Endodermal cell (in vitro differentiated cells): ENCODE results near the gene KLHDC10. TPM values are rescaled to one million over a fixed set of nuclear protein-coding genes. Genes with fewer than 3 reads are reported as not detected.
"Not testable (repeated sequence)": the region's sequence is repeated elsewhere in the genome, so short reads cannot be mapped to it uniquely, and the experiment has no call there.

ENCODE experiments used
- DNase-seq: peaks from one replicate; pipeline ENCODE4 v3.0.0-alpha.2; 2017
- H3K27ac ChIP-seq: 2 replicates; pipeline ENCODE4 v1.5.1; 2013; ENCODE audit warnings: mild to moderate bottlenecking, low read depth, low read length, moderate library complexity
- H3K27me3 ChIP-seq: 2 replicates; pipeline ENCODE4 v1.6.1; 2013; ENCODE audit warnings: mild to moderate bottlenecking, low read length, moderate library complexity; ENCODE audit not compliant: insufficient read depth, control insufficient read depth, poor library complexity, severe bottlenecking
- H3K36me3 ChIP-seq: 2 replicates; pipeline ENCODE4 v1.7.0; 2013; ENCODE audit warnings: mild to moderate bottlenecking, low read length, moderate library complexity; ENCODE audit not compliant: control insufficient read depth, insufficient read depth
- H3K4me1 ChIP-seq: one replicate; pipeline ENCODE4 v1.7.0; 2013; ENCODE audit warnings: low read length; ENCODE audit not compliant: control insufficient read depth, insufficient read depth
- H3K4me3 ChIP-seq: 2 replicates; pipeline ENCODE4 v1.5.1; 2013; ENCODE audit warnings: mild to moderate bottlenecking, low read length, moderate library complexity
- H3K9ac ChIP-seq: 2 replicates; pipeline ENCODE4 v1.6.1; 2013; ENCODE audit warnings: mild to moderate bottlenecking, low read length, moderate library complexity; ENCODE audit not compliant: poor library complexity, severe bottlenecking; ENCODE audit errors: extremely low read depth
- H3K9me3 ChIP-seq: 2 replicates; pipeline ENCODE4 v1.6.1; 2013; ENCODE audit warnings: mild to moderate bottlenecking, low read length, moderate library complexity; ENCODE audit not compliant: control insufficient read depth
- H3K27ac Mint-ChIP-seq: 2 replicates; pipeline ENCODE4 v1.8.0; 2020; ENCODE audit warnings: mixed read lengths
- H3K27me3 Mint-ChIP-seq: 2 replicates; pipeline ENCODE4 v1.8.0; 2021; ENCODE audit warnings: mild to moderate bottlenecking, mixed read lengths; ENCODE audit not compliant: insufficient read depth
- H3K36me3 Mint-ChIP-seq: 2 replicates; pipeline ENCODE4 v1.8.0; 2020; ENCODE audit warnings: low read depth, mixed read lengths
- H3K4me1 Mint-ChIP-seq: 2 replicates; pipeline ENCODE4 v1.8.0; 2020; ENCODE audit warnings: mixed read lengths
- H3K4me3 Mint-ChIP-seq: 2 replicates; pipeline ENCODE4 v1.8.0; 2020; ENCODE audit warnings: mild to moderate bottlenecking, moderate library complexity, mixed read lengths
- H3K9me3 Mint-ChIP-seq: 2 replicates; pipeline ENCODE4 v1.8.0; 2020; ENCODE audit warnings: mild to moderate bottlenecking, mixed read lengths
- CTCF ChIP-seq: fragments of 200-600 bp; sonication (generic); conservative IDR thresholded peaks from 2 replicates; pipeline ENCODE4 v1.5.0; 2021; ENCODE audit warnings: antibody characterized with exemption, mild to moderate bottlenecking
- WGBS, 2 experiments: methylation state at CpG; one replicate each; pipeline versions ENCODE4 v1.1.5 to v1.1.7; 2013; ENCODE audit warnings: missing lambda C conversion rate in 2 of 2, mixed read lengths in 1 of 2; ENCODE audit not compliant: insufficient coverage in 1 of 2, insufficient read length in 1 of 2; 5-methylcytosine and 5-hydroxymethylcytosine counted together
- total RNA-seq, 2 donors: library from RNA; stranded (reverse); fragmentation: NEBNext Ultra II Directional in 1 of 2; extraction: Animal tissue kit (Norgen Biotek cat#: 25700) in 1 of 2; gene quantifications; 2 replicates in 1 of 2; 3 replicates in 1 of 2; pipeline ENCODE4 v1.2.1, GENCODE V29; 2021

KLHDC10 gene
- total RNA-seq, 2 donors from 2014 or later, result 20.6 to 22.2 TPM

GRCh38 chr7:130048906-130049305 lies 21.4 kb upstream of the KLHDC10 start:
- Histone ChIP-seq H3K27me3 (peaks cover 4% of the 10 kb centered on the region), H3K27ac (no peak overlapping the region), H3K9ac (no peak overlapping the region), H3K4me3 (no peak overlapping the region), H3K36me3 (peaks cover 21% of the 10 kb centered on the region), H3K4me1 (no peaks in the 10 kb centered on the region), H3K9me3 (no peaks in the 10 kb centered on the region)
- peaks cover 2% of the 10 kb centered on the region for H3K4me1 Mint-ChIP-seq
- DNase-seq, result no peak
- peaks cover 1% of the 10 kb centered on the region for H3K27me3 Mint-ChIP-seq
- TF ChIP-seq CTCF, result no peak
- WGBS, 2 experiments, result 94 to 100% methylated on average over 4 of the region's 4 CpGs
- H3K9me3 Mint-ChIP-seq, result no peaks in the 10 kb centered on the region
- no peak overlapping the region for H3K27ac Mint-ChIP-seq
- H3K36me3 Mint-ChIP-seq, result peaks cover 19% of the 10 kb centered on the region
- no peak overlapping the region for H3K4me3 Mint-ChIP-seq

GRCh38 chr7:130052250-130052649 lies 18.1 kb upstream of the KLHDC10 start:
- H3K36me3 Mint-ChIP-seq, H3K27me3 ChIP-seq, H3K4me3 ChIP-seq, H3K4me1 ChIP-seq, H3K9me3 ChIP-seq, H3K27ac Mint-ChIP-seq, DNase-seq, H3K36me3 ChIP-seq, H3K4me3 Mint-ChIP-seq, H3K9ac ChIP-seq, H3K4me1 Mint-ChIP-seq, H3K9me3 Mint-ChIP-seq, H3K27me3 Mint-ChIP-seq, H3K27ac ChIP-seq: not testable (repeated sequence)
- WGBS, 2 experiments, result 89 to 97% methylated on average over 11 to 15 of the region's 15 CpGs

- not testable (repeated sequence) for H3K9ac ChIP-seq, H3K4me1 ChIP-seq, H3K4me3 Mint-ChIP-seq, H3K36me3 ChIP-seq, H3K9me3 ChIP-seq, H3K9me3 Mint-ChIP-seq, DNase-seq, H3K27me3 ChIP-seq, H3K4me3 ChIP-seq, H3K4me1 Mint-ChIP-seq, H3K36me3 Mint-ChIP-seq, H3K27me3 Mint-ChIP-seq, H3K27ac ChIP-seq, H3K27ac Mint-ChIP-seq
- WGBS, 2 experiments, result 87 to 94% methylated on average over 4 to 8 of the region's 8 CpGs
Observed at GRCh38 chr7:130055198-130055597, 15.1 kb upstream of the KLHDC10 start.

- 100% methylated on average over 1 of the region's 1 CpG; no CpG with 5 or more reads in 1 of the 2 experiments for WGBS, 2 experiments
- Mint-ChIP-seq H3K4me3 (no peak overlapping the region), H3K9me3 (no peaks in the 10 kb centered on the region), H3K36me3 (no peaks in the 10 kb centered on the region), H3K27me3 (no peaks in the 10 kb centered on the region), H3K4me1 (peaks cover 5% of the 10 kb centered on the region), H3K27ac (no peak overlapping the region)
- Histone ChIP-seq H3K27ac (no peak overlapping the region), H3K36me3 (no peaks in the 10 kb centered on the region), H3K9ac (no peak overlapping the region), H3K4me1 (no peaks in the 10 kb centered on the region), H3K4me3 (no peak overlapping the region), H3K27me3 (no peaks in the 10 kb centered on the region), H3K9me3 (no peaks in the 10 kb centered on the region)
- TF ChIP-seq CTCF, result no peak
- no peak for DNase-seq
Observed at GRCh38 chr7:130062246-130062645, 8.1 kb upstream of the KLHDC10 start.
